ENCODE results near the gene FAM107B. TPM values are rescaled to one million over a fixed set of nuclear protein-coding genes. Genes with fewer than 3 reads are reported as not detected.

Gene FAM107B
- total and polyA plus RNA-seq, 10 of the 15 experiments (the other 5 are each of a cell fraction or from before 2014, with no cell fraction given): 22.9 to 162 (median 86.6) TPM

GRCh38 chr10:14645239-14645960 is 129.3 kb downstream of the FAM107B start (continued):
- TF ChIP-seq ZBED1 (IDR thresholded peaks at IDR 0.05; ENCODE audit: borderline replicate concordance) (no peak), EGR1 (IDR thresholded peaks at IDR 0.05; ENCODE audit: borderline replicate concordance in 1 of 2, low read depth in 2 of 2, low read length in 2 of 2) (no peak), NFIC (IDR thresholded peaks at IDR 0.05; ENCODE audit: low read depth, low read length) (peak; percentile 29; the same call in 1 of the 2 replicates), USF2 (IDR thresholded peaks at IDR 0.05; ENCODE audit: borderline replicate concordance, low read depth, low read length) (no peak), KDM1A (IDR thresholded peaks at IDR 0.05; ENCODE audit: borderline replicate concordance) (no peak), NFYB (IDR thresholded peaks at IDR 0.05; ENCODE audit: insufficient read depth, low read depth, low read length) (no peak), ZSCAN29 (IDR thresholded peaks at IDR 0.05) (no peak), TAF1 (IDR thresholded peaks at IDR 0.05; ENCODE audit: borderline replicate concordance, low read depth, low read length) (no peak), NKRF (conservative IDR thresholded peaks at IDR 0.05) (no peak), PML (IDR thresholded peaks at IDR 0.05; ENCODE audit: low read length) (no peak), NBN (IDR thresholded peaks at IDR 0.05) (0 out of 2 replicates have a peak, but pooled peaks have one; percentile 27), SMC3 (IDR thresholded peaks at IDR 0.05; ENCODE audit: borderline replicate concordance, low read length) (0 out of 2 replicates have a peak, but pooled peaks have one; percentile 21), ZNF384 (IDR thresholded peaks at IDR 0.05; ENCODE audit: borderline replicate concordance, low read depth, low read length) (no peak), SIN3A (IDR thresholded peaks at IDR 0.05; ENCODE audit: low read depth, low read length) (no peak), IKZF1 (conservative IDR thresholded peaks at IDR 0.05) (peak; percentile 38; the same call in 1 of the 2 replicates), MEF2B (IDR thresholded peaks at IDR 0.05; ENCODE audit: partially characterized antibody, poor library complexity, severe bottlenecking) (peak; percentile 85), CBX3 (IDR thresholded peaks at IDR 0.05; ENCODE audit: borderline replicate concordance, low read depth) (no peak), MEF2A (IDR thresholded peaks at IDR 0.05; ENCODE audit: insufficient read depth, low read depth, low read length) (peak; percentile 27; the same call in 1 of the 2 replicates), PAX5 (IDR thresholded peaks at IDR 0.05; ENCODE audit: borderline replicate concordance, low read depth, low read length) (no peak), NFXL1 (IDR thresholded peaks at IDR 0.05; ENCODE audit: borderline replicate concordance) (no peak)
- TF ChIP-seq, protein P1, sequence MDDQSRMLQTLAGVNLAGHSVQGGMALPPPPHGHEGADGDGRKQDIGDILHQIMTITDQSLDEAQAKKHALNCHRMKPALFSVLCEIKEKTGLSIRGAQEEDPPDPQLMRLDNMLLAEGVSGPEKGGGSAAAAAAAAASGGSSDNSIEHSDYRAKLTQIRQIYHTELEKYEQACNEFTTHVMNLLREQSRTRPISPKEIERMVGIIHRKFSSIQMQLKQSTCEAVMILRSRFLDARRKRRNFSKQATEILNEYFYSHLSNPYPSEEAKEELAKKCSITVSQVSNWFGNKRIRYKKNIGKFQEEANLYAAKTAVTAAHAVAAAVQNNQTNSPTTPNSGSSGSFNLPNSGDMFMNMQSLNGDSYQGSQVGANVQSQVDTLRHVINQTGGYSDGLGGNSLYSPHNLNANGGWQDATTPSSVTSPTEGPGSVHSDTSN (IDR thresholded peaks at IDR 0.05; ENCODE audit: insufficient replicate concordance, low read depth, low read length): no peak
- TF ChIP-seq, protein P2, sequence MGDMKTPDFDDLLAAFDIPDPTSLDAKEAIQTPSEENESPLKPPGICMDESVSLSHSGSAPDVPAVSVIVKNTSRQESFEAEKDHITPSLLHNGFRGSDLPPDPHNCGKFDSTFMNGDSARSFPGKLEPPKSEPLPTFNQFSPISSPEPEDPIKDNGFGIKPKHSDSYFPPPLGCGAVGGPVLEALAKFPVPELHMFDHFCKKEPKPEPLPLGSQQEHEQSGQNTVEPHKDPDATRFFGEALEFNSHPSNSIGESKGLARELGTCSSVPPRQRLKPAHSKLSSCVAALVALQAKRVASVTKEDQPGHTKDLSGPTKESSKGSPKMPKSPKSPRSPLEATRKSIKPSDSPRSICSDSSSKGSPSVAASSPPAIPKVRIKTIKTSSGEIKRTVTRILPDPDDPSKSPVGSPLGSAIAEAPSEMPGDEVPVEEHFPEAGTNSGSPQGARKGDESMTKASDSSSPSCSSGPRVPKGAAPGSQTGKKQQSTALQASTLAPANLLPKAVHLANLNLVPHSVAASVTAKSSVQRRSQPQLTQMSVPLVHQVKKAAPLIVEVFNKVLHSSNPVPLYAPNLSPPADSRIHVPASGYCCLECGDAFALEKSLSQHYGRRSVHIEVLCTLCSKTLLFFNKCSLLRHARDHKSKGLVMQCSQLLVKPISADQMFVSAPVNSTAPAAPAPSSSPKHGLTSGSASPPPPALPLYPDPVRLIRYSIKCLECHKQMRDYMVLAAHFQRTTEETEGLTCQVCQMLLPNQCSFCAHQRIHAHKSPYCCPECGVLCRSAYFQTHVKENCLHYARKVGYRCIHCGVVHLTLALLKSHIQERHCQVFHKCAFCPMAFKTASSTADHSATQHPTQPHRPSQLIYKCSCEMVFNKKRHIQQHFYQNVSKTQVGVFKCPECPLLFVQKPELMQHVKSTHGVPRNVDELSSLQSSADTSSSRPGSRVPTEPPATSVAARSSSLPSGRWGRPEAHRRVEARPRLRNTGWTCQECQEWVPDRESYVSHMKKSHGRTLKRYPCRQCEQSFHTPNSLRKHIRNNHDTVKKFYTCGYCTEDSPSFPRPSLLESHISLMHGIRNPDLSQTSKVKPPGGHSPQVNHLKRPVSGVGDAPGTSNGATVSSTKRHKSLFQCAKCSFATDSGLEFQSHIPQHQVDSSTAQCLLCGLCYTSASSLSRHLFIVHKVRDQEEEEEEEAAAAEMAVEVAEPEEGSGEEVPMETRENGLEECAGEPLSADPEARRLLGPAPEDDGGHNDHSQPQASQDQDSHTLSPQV (IDR thresholded peaks at IDR 0.05): no peak

All from GM12878 (cell line).